Measurements from ENCODE around the gene PIGP. TPM values are rescaled to one million over a fixed set of nuclear protein-coding genes. Genes with fewer than 3 reads are reported as not detected.

PIGP gene
- total and polyA plus RNA-seq, 2 of the 13 experiments (the other 11 are each of a cell fraction or from before 2014, with no cell fraction given) = 14.8 to 33.4 TPM

DNA sequence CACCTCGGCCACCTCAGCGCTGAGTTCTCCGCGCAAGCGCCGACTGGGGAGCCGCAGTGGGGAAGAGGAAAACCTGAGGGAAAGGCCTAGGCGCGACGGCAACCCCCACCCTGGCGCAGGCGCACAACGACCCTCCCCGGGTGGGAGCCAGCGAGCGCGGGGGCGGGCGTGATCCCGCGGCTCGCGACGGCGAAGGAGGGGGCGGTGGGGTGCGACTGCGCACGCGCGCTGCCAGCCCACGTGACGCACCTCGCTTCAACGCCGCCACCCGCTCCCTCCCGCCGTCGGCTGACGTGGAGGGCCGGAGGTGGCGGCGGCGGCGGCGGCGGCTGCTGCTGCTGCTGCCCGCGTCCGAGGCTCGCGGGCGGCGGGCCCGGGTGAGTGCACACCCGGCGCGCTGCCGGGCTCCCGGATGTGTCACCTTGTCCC lies at the start of gene PIGP, which contains the start of gene TTC3 (continued):
- TF ChIP-seq ZNF558 (CRISPR knock-in tag; IDR thresholded peaks at IDR 0.05; ENCODE audit: borderline replicate concordance) = peak; percentile 79; the same call in 1 of the 2 replicates
- no peak; the same call in none of the 2 replicates for TF ChIP-seq MED1 (CRISPR knock-in tag; IDR thresholded peaks at IDR 0.05)
- TF ChIP-seq CENPT (CRISPR knock-in tag; IDR thresholded peaks at IDR 0.05; ENCODE audit: low read depth) = peak; percentile 79
- 0 out of 2 replicates have a peak, but pooled peaks have one; percentile 2 for TF ChIP-seq ETV5 (CRISPR knock-in tag; IDR thresholded peaks at IDR 0.05; ENCODE audit: borderline replicate concordance)
- TF ChIP-seq SYNCRIP (IDR thresholded peaks at IDR 0.05; ENCODE audit: insufficient read depth, low read depth, low read length) = no peak
- TF ChIP-seq GFI1 (CRISPR knock-in tag; IDR thresholded peaks at IDR 0.05; ENCODE audit: borderline replicate concordance) = peak; percentile 50; the same call in 1 of the 2 replicates
- TF ChIP-seq XBP1 (CRISPR knock-in tag; IDR thresholded peaks at IDR 0.05) = peak; percentile 78
- 0 out of 2 replicates have a peak, but pooled peaks have one; percentile 59 for TF ChIP-seq ZNF510 (CRISPR knock-in tag; IDR thresholded peaks at IDR 0.05; ENCODE audit: low read depth)
- 0 out of 2 replicates have a peak, but pooled peaks have one; percentile 43 for TF ChIP-seq CBFB (CRISPR knock-in tag; IDR thresholded peaks at IDR 0.05)
- 0 out of 2 replicates have a peak, but pooled peaks have one; percentile 72 for TF ChIP-seq NAIF1 (CRISPR knock-in tag; IDR thresholded peaks at IDR 0.05; ENCODE audit: borderline replicate concordance)
- no peak for TF ChIP-seq KLF11 (CRISPR knock-in tag; IDR thresholded peaks at IDR 0.05)
- no peak for TF ChIP-seq TRIM24 (CRISPR knock-in tag; IDR thresholded peaks at IDR 0.05)
- TF ChIP-seq TOE1 (CRISPR knock-in tag; IDR thresholded peaks at IDR 0.05) = no peak
- TF ChIP-seq ZNF563 (CRISPR knock-in tag; IDR thresholded peaks at IDR 0.05) = peak; percentile 96; the same call in 1 of the 2 replicates
- peak; percentile 84; the same call in 1 of the 2 replicates for TF ChIP-seq TOPORS (CRISPR knock-in tag; IDR thresholded peaks at IDR 0.05)
- TF ChIP-seq, protein P1, sequence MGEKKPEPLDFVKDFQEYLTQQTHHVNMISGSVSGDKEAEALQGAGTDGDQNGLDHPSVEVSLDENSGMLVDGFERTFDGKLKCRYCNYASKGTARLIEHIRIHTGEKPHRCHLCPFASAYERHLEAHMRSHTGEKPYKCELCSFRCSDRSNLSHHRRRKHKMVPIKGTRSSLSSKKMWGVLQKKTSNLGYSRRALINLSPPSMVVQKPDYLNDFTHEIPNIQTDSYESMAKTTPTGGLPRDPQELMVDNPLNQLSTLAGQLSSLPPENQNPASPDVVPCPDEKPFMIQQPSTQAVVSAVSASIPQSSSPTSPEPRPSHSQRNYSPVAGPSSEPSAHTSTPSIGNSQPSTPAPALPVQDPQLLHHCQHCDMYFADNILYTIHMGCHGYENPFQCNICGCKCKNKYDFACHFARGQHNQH (CRISPR knock-in tag; IDR thresholded peaks at IDR 0.05) = no peak
- TF ChIP-seq, protein P2, sequence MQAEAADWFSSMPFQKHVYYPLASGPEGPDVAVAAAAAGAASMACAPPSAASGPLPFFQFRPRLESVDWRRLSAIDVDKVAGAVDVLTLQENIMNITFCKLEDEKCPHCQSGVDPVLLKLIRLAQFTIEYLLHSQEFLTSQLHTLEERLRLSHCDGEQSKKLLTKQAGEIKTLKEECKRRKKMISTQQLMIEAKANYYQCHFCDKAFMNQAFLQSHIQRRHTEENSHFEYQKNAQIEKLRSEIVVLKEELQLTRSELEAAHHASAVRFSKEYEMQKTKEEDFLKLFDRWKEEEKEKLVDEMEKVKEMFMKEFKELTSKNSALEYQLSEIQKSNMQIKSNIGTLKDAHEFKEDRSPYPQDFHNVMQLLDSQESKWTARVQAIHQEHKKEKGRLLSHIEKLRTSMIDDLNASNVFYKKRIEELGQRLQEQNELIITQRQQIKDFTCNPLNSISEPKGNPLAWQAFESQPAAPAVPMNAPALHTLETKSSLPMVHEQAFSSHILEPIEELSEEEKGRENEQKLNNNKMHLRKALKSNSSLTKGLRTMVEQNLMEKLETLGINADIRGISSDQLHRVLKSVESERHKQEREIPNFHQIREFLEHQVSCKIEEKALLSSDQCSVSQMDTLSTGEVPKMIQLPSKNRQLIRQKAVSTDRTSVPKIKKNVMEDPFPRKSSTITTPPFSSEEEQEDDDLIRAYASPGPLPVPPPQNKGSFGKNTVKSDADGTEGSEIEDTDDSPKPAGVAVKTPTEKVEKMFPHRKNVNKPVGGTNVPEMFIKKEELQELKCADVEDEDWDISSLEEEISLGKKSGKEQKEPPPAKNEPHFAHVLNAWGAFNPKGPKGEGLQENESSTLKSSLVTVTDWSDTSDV (CRISPR knock-in tag; IDR thresholded peaks at IDR 0.05) = peak; percentile 93
- TF ChIP-seq, protein P3, sequence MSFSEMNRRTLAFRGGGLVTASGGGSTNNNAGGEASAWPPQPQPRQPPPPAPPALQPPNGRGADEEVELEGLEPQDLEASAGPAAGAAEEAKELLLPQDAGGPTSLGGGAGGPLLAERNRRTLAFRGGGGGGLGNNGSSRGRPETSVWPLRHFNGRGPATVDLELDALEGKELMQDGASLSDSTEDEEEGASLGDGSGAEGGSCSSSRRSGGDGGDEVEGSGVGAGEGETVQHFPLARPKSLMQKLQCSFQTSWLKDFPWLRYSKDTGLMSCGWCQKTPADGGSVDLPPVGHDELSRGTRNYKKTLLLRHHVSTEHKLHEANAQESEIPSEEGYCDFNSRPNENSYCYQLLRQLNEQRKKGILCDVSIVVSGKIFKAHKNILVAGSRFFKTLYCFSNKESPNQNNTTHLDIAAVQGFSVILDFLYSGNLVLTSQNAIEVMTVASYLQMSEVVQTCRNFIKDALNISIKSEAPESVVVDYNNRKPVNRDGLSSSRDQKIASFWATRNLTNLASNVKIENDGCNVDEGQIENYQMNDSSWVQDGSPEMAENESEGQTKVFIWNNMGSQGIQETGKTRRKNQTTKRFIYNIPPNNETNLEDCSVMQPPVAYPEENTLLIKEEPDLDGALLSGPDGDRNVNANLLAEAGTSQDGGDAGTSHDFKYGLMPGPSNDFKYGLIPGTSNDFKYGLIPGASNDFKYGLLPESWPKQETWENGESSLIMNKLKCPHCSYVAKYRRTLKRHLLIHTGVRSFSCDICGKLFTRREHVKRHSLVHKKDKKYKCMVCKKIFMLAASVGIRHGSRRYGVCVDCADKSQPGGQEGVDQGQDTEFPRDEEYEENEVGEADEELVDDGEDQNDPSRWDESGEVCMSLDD (CRISPR knock-in tag; IDR thresholded peaks at IDR 0.05; ENCODE audit: borderline replicate concordance) = peak; percentile 28; the same call in 1 of the 2 replicates
- TF ChIP-seq, protein P4, sequence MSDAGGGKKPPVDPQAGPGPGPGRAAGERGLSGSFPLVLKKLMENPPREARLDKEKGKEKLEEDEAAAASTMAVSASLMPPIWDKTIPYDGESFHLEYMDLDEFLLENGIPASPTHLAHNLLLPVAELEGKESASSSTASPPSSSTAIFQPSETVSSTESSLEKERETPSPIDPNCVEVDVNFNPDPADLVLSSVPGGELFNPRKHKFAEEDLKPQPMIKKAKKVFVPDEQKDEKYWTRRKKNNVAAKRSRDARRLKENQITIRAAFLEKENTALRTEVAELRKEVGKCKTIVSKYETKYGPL (CRISPR knock-in tag; IDR thresholded peaks at IDR 0.05) = no peak; the same call in 1 of the 2 replicates
- 0 out of 2 replicates have a peak, but pooled peaks have one; percentile 2 for TF ChIP-seq MYNN (CRISPR knock-in tag; IDR thresholded peaks at IDR 0.05; ENCODE audit: low read depth)
- peak; percentile 28; the same call in 1 of the 2 replicates for TF ChIP-seq ELF3 (CRISPR knock-in tag; IDR thresholded peaks at IDR 0.05)
